Measurements from ENCODE around the gene NAPEPLD.

DNA sequence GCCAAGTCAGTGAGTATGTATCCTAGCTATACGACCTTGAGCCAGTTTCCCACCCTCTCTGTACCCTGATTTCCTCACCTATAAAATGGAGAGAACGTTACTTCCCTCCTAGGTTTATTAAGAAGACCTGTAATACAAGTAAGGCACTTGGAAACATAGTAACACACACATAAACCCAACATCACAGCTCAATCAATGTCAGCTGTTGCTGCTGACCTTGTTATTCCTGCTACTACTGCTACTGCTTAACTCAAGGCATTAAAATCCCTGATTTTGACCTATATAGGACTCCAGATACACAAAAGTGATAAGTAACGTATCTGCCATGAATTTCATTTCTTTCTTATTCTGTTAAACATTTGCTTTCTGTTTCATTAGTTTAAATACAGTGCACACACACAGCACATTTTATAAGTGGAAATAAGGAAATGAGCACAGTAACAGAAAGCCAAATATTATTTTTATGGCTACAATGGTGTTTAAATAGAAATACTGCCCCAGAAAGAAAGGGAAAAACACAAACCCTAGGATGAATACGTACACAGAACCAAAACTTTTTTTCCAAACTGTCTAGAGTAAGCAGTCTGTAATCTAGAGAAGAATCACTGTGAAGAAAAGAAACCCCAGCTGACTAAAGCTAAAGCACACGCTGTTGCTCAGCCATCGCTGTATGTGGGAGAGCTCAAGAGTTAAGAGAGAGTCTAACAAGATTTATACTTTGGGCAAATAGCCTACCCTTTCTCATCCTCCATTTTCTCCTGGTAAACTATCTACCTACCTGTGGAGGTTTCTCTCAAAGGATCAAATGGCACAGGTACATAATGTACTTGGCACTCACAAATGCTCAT, 19.0 kb downstream of the NAPEPLD start:
- no peak for TF ChIP-seq SIN3A (IDR thresholded peaks at IDR 0.05; ENCODE audit: borderline replicate concordance, insufficient read depth, low read length)
- TF ChIP-seq, protein P1, sequence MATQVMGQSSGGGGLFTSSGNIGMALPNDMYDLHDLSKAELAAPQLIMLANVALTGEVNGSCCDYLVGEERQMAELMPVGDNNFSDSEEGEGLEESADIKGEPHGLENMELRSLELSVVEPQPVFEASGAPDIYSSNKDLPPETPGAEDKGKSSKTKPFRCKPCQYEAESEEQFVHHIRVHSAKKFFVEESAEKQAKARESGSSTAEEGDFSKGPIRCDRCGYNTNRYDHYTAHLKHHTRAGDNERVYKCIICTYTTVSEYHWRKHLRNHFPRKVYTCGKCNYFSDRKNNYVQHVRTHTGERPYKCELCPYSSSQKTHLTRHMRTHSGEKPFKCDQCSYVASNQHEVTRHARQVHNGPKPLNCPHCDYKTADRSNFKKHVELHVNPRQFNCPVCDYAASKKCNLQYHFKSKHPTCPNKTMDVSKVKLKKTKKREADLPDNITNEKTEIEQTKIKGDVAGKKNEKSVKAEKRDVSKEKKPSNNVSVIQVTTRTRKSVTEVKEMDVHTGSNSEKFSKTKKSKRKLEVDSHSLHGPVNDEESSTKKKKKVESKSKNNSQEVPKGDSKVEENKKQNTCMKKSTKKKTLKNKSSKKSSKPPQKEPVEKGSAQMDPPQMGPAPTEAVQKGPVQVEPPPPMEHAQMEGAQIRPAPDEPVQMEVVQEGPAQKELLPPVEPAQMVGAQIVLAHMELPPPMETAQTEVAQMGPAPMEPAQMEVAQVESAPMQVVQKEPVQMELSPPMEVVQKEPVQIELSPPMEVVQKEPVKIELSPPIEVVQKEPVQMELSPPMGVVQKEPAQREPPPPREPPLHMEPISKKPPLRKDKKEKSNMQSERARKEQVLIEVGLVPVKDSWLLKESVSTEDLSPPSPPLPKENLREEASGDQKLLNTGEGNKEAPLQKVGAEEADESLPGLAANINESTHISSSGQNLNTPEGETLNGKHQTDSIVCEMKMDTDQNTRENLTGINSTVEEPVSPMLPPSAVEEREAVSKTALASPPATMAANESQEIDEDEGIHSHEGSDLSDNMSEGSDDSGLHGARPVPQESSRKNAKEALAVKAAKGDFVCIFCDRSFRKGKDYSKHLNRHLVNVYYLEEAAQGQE (IDR thresholded peaks at IDR 0.05; ENCODE audit: insufficient read depth in 1 of 2, low read depth in 2 of 2, low read length in 2 of 2), result no peak

All from PFSK-1 (cell line).